Fibroblast of lung (primary cell): ENCODE measurements around the gene TBC1D21.

Experiments
- EZH2 ChIP-seq: IDR thresholded peaks from 2 replicates; pipeline ENCODE4 v1.5.1; 2012; ENCODE audit warnings: low read length, control low read depth, mild to moderate bottlenecking; ENCODE audit errors: missing control alignments
- TF ChIP-seq, protein P1 (sequence below), 2 donors: IDR thresholded peaks in 1 of 2; conservative IDR thresholded peaks in 1 of 2; 1 replicate in 1 of 2; 2 replicates in 1 of 2; pipeline ENCODE4 v1.5.1; 2011 to 2012; ENCODE audit warnings: low read length in 2 of 2, control low read depth in 1 of 2, inconsistent platforms in 1 of 2, low read depth in 1 of 2, mild to moderate bottlenecking in 1 of 2

DNA sequence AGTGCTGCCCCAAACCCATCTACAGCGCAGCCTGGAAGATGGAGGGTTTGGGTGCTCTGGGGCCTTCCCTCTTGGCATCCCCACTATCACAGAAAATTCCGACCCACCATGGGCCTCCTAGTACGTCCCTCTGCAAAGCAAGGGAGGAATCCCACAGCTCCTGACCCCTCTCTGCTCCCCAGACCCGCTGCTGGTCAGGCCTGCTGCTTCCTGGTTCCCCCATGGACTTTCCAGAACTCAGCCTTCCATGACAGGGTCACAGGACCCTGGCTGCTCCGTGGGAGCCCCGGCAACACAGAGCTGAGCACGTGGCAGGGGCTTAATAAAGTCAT, 49.8 kb downstream of the TBC1D21 start:
- TF ChIP-seq, protein P1, sequence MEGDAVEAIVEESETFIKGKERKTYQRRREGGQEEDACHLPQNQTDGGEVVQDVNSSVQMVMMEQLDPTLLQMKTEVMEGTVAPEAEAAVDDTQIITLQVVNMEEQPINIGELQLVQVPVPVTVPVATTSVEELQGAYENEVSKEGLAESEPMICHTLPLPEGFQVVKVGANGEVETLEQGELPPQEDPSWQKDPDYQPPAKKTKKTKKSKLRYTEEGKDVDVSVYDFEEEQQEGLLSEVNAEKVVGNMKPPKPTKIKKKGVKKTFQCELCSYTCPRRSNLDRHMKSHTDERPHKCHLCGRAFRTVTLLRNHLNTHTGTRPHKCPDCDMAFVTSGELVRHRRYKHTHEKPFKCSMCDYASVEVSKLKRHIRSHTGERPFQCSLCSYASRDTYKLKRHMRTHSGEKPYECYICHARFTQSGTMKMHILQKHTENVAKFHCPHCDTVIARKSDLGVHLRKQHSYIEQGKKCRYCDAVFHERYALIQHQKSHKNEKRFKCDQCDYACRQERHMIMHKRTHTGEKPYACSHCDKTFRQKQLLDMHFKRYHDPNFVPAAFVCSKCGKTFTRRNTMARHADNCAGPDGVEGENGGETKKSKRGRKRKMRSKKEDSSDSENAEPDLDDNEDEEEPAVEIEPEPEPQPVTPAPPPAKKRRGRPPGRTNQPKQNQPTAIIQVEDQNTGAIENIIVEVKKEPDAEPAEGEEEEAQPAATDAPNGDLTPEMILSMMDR (conservative IDR thresholded peaks at IDR 0.05 in 1 of 2, IDR thresholded peaks at IDR 0.05 in 1 of 2; ENCODE audit: low read depth in 1 of 2, low read length in 2 of 2): no peak
- TF ChIP-seq EZH2: no peak
